DMS79 treated with DMSO at 0.1 percent for 48 hours (cell line): Measurements from ENCODE around the gene MIXL1.
"Not testable (repeated sequence)": the region's sequence is repeated elsewhere in the genome, so short reads cannot be mapped to it uniquely, and the experiment has no call there.

ENCODE experiments used
- DNase-seq: peaks from one replicate; lab custom pipeline; 2025; lab: John Stamatoyannopoulos, UW

Gene MIXL1

DNA sequence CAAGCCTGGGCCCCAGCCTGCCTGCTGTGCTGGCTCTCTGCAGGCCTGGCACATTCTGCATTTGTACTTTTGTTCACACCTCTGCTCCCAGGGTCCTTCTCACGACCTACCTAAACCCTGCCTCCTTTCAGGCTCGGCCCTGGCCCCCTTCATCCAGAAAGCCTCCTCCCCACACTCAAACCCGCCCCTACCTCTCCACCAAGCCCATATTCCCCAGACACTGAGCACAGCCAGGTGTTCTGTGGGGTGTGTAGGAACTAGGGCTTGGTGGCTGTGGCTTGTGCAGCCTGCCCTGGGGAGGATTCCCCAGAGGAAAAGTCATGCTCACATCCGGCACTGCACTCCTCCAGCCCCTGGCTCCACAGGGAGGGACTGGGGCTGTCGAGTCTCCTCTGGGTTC, 8.2 kb upstream of the MIXL1 start:
- DNase-seq = no peak

DNA sequence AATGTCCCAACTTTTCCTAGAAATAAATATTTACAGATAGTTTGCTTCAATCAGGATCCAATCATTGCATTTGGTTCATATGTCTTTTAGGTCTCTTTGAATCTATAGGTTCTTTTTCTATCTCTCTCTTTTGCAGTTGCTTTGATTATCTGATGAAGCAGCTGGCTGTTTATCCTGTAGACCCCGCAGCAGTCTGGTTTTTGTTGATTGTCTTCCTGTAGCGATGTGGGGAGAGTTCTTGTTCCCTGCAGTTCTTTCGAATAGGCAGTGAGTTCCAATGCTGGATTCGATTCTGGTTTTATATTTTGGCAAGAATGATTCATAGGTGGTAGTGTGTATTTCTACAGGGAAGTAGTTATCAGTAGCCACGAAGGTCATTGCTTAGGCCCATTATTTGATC, 7.4 kb upstream of the MIXL1 start:
- DNase-seq = no peak

DNA sequence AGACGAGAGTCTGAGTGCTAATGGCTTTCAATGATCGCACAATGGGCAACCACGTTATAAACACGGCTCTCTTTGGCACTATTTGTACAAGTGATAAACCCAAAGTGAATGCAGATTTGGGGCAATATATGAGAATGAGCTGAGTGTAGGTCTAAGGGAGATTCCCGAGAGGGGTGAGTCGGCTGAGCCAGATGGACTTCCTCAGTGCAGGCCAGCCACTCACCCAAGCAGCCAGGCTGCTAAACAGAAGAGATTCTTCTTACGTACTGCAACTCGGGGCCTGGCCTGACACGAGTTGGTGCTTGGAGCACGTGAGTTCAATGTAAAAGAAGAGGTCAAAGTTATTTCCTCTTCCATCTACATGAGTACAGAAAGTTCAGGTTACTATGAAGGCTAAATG, 6.2 kb upstream of the MIXL1 start:
- no peak for DNase-seq

DNA sequence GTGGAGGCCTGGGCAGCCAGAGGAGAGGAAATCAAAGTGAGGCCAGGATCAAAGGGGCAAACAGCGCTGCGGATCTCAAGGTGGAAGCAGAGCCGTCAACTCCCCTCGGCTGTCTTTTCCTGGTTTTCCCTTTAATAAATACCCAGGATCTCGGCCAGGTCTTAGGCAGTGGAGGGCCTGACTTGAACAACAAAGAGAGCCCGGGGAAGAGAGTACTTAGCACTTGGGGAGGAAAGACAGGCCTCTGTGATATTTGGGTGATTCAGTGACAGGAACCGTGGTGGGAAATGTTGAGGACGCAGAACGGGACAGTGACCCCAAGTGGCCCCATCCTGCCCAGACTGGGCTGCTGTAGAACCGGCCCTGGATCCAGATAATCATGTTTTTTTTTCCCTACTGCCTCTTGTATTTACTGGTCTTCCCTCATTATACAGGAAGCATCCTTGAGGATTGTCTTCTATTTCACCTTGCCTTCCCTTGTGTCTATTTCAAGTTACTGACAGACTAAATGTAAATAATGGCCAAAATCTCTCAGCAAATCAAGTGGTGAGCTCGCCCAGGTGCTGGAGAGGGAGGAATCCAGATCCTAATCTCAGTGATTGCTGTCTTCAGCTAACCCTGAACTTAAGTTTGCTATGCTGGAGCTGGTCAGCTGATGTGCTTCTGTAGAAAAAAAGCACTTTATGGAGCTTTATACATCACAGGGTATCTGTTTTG, 2.8 kb upstream of the MIXL1 start:
- DNase-seq = no peak

- no peak for DNase-seq
These were observed 778 bp upstream of the MIXL1 start for GRCh38 chr1:226222686-226223085.

DNA sequence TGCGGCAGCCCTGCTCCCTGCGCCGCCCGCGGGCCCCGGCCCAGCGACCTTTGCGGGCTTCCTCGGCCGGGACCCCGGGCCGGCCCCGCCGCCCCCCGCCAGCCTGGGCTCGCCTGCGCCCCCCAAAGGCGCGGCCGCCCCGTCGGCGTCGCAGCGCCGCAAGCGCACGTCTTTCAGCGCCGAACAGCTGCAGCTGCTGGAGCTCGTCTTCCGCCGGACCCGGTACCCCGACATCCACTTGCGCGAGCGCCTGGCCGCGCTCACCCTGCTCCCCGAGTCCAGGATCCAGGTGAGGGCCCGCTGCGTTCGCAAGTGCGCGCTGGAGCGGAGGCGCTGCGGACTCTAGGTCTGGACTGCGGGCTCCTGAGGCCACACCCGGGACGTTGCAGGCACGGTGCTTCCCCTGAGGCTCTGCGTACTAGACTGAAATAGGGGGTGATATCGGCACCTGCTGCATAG, 351 bp downstream of the MIXL1 start:
- DNase-seq = peak; percentile 54

- no peak for DNase-seq
These were observed 3.1 kb downstream of the MIXL1 start for GRCh38 chr1:226226601-226227000.

DNA sequence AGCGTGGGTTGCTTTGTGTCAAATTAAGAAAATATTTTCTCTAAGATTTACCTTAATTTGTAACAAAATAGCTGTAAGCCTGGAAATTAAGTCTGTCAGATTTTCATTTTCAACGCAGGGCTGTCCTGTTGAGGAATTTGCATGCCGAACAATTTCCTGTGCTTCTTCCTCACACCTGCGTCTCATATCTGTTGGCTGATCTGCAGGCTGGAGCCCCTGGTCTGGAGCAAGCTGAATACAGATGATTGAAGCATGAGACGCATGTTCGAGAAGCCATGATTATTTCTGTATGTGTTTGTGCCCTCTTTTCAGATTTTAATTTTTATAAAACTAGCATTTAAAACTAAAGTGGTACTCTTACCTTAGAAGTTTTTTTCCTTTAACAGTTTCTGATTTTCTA, 9.8 kb downstream of the MIXL1 start:
- DNase-seq = no peak

GRCh38 chr1:226233806-226234205, 10.3 kb downstream of the MIXL1 start:
- no peak for DNase-seq

GRCh38 chr1:226236826-226237225, 13.4 kb downstream of the MIXL1 start:
- no peak for DNase-seq

GRCh38 chr1:226239421-226239820, 16.0 kb downstream of the MIXL1 start:
- no peak for DNase-seq

DNA sequence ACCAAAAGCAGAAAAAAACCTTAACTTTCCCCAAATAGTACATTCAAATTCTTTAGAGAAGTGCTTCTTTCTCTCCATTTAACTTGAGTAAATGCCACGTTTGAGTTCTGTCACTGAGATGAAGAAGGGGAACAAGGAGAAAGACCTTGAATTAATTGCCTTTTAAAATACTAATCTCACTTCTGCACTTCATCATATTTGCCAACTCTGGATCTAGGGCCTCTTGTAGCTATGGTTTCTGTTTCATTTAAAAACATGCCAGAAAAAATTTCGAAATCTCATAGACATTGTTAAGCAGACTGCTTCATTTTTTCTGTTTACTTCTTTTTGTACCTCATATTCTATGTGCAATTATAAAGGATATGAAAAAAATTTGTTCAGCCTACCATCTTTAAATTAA, 24.6 kb downstream of the MIXL1 start:
- no peak for DNase-seq

DNA sequence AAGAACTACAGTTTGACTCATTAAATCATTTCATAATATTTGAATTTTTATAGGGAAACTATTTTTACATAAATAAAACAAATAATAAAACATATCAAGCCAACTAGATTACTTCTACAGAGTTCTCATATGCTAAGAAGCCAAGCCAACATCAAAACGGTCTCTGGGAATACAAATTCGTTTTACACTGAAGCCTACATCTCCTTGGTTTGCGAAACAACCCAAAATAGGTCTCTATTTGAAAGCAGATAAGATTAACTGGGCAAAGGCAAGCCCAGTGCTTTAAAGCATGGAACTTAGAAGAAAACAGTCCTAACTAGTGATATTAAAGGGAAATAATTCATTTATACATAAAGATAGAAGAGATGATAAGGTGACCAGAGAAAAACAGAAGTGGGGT, 25.3 kb downstream of the MIXL1 start:
- DNase-seq = no peak

GRCh38 chr1:226250511-226250910, 27.0 kb downstream of the MIXL1 start:
- no peak for DNase-seq

DNA sequence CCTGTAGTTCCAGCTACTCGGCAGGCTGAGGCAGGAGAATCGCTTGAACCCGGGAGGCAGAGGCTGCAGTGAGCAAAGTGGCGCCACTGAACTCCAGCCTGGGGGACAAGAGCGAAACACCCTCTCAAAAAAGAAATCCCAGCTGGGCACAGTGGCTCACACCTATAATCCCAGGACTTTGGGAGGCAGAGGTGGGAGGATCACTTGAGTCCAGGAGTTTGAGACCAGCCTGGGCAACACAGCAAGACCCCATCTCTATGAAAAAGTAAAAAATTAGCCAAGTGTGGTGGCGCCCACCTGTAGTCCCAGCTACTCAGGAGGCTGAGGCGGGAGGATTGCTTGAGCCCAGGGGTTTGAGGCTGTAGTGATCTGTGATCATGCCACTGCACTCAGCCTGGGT, 29.4 kb downstream of the MIXL1 start:
- DNase-seq = not testable (repeated sequence)

- no peak for DNase-seq
These were observed 30.5 kb downstream of the MIXL1 start for GRCh38 chr1:226253933-226254332.

- no peak for DNase-seq
These were observed 31.9 kb downstream of the MIXL1 start for GRCh38 chr1:226255380-226255779.

- no peak for DNase-seq
These were observed 38.4 kb downstream of the MIXL1 start for GRCh38 chr1:226261818-226262217.

DNA sequence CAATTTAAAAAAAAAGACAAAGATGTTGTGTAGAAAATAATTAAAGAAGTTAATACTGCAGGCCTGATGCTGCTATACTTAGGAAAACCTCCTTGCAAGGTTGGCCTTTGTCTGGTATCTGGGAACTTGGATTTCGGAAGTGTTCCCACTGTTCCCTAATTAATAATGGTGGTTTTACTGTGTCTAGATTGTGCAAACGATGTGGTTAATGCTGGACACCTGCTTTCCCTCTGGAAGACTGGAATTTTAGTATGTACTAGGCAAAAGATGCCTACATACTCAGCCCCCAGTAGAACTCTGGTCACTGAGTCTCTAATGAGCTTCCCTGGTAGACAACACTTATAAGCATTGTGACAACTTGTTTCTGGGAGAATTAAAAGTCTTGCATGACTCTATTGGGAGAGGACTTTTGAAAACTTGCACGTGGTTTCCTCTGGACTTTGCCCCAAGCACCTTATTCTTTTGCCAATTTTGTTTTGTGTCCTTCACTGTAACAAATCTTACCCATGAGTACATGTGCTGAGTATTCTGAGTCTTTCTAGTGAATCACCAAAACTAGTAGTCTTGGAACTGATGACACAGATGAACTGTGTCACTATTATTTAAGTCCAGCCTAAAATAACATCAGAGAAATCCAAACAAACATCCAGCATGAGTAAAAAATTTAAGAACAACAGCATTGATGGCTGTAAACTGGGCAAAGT, 45.1 kb downstream of the MIXL1 start:
- no peak for DNase-seq

GRCh38 chr1:226272233-226272902, 48.9 kb downstream of the MIXL1 start:
- DNase-seq = not testable (repeated sequence)

DNA sequence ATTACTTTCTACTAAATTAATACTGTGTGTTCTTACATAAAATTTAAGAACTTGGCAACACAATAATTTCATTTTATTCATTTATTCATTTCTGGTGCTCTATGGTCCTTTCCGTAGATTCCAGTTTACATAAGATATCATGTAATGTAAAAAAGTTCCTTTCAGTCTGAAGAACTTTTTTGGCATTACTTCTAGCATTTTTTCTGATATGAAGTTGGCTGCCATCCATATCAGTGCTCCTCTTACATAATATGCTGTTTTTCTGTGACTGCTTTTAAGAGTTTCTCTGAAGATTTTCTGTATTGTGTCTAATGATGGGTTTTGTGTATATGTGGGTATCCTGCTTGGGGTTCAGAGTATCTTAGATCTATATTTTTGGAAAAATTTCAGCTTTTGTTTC, 50.7 kb downstream of the MIXL1 start:
- DNase-seq = no peak

DNA sequence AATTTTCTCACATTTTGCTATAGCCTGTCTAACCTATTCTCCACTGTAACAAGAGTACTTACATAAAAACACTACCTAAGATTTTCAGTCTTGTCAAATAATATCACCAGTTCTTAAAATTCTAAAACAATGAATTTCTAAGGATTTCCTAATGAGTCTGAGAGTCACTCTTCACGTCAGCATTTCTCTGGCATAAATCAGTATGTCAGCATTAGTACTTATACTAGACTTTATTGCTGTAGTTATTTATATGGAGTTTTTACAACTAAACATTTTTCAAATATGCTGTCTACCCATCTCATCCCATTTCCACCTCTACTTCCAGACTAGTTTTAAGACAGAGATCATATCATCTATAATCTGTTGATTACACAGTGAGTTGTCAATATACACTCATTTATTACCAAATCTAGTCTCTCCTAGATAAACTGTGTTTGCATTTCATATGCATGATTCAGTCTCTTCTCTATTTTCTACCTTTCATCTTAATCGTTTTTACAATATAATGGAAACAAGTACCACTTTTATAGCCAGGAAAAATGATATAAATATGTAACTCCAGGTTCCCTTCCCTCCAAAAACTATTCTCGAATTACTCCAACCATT, 52.7 kb downstream of the MIXL1 start:
- DNase-seq = no peak
